WERI-Rb-1 (cell line): ENCODE measurements around the gene GALNT13.

Source experiments
- DNase-seq: peaks from one replicate; pipeline ENCODE4 v3.0.0-alpha.2; 2020
- H3K27ac ChIP-seq: fragments of 250-450 bp; sonication (Bioruptor Pico); 2 replicates; pipeline ENCODE4 v1.5.1; 2020; ENCODE audit warnings: mild to moderate bottlenecking, moderate library complexity
- H3K27me3 ChIP-seq: fragments of 250-450 bp; sonication (Bioruptor Pico); 2 replicates; pipeline ENCODE4 v1.5.1; 2021; ENCODE audit warnings: mild to moderate bottlenecking, low read depth, moderate library complexity; ENCODE audit not compliant: insufficient read depth, severe bottlenecking
- H3K36me3 ChIP-seq: fragments of 250-450 bp; sonication (Bioruptor Pico); 2 replicates; pipeline ENCODE4 v1.5.1; 2020; ENCODE audit warnings: mild to moderate bottlenecking, moderate library complexity
- H3K4me3 ChIP-seq: 2 replicates; pipeline ENCODE4 v1.5.1; 2011; ENCODE audit warnings: low read depth, mild to moderate bottlenecking, control low read depth, low read length
- H3K9me3 ChIP-seq: fragments of 250-450 bp; sonication (Bioruptor Pico); 2 replicates; pipeline ENCODE4 v1.5.1; 2021; ENCODE audit warnings: mild to moderate bottlenecking, moderate library complexity; ENCODE audit not compliant: severe bottlenecking
- TF ChIP-seq, protein P1 (sequence below): IDR thresholded peaks from 2 replicates; pipeline ENCODE4 v1.5.1; 2011; ENCODE audit warnings: low read depth, mild to moderate bottlenecking, control low read depth, inconsistent platforms, low read length

The GALNT13 gene

DNA sequence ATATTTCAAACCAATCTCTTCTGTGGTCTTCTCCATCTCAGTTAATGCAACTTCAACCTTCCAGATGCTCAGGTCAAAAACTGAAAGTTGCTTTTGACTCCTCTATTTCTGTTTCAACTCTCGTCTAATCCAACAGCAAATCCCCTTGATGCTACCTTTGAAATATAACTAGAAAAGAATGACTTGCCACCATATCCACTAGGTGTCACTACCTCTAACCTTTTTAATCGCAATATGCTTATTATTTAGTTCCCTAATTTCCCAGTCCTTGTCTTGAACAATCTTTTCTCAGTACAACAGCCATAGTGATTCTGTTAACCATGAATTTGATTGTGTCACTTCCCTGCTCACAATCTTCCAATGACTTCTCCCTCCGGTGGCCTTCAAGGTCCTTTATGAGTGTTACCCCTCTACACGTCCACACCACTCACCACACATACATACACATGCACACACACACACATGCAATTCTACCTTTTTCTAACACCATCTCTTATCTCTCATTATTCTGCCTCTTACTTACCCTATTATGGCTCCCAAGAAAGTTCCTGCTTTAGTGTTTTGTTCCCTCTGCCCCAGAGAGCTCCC is 581.3 kb downstream of the GALNT13 start:
- TF ChIP-seq, protein P1, sequence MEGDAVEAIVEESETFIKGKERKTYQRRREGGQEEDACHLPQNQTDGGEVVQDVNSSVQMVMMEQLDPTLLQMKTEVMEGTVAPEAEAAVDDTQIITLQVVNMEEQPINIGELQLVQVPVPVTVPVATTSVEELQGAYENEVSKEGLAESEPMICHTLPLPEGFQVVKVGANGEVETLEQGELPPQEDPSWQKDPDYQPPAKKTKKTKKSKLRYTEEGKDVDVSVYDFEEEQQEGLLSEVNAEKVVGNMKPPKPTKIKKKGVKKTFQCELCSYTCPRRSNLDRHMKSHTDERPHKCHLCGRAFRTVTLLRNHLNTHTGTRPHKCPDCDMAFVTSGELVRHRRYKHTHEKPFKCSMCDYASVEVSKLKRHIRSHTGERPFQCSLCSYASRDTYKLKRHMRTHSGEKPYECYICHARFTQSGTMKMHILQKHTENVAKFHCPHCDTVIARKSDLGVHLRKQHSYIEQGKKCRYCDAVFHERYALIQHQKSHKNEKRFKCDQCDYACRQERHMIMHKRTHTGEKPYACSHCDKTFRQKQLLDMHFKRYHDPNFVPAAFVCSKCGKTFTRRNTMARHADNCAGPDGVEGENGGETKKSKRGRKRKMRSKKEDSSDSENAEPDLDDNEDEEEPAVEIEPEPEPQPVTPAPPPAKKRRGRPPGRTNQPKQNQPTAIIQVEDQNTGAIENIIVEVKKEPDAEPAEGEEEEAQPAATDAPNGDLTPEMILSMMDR, result peak; percentile 20

DNA sequence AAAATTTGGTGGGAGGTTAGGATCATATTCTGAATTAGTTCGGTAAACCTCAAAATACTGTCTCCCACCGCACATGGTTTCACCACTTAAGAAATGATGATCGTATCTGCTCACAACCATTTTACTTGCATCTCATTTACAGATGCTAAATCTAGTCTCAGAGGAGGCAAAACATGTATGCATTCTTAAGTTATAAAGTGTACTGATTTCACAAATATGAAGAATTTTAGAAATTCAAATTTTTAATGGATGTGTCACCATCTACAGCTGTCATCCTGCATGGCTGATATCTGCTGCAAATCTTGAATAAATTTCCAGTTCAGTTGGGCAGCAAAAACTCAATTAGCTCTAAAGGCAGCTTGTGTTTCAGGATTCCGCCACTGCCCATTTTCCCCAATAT is 583.4 kb downstream of the GALNT13 start:
- H3K4me3 ChIP-seq, result no peak overlapping the region
- no peak for DNase-seq
- TF ChIP-seq, protein P1, result no peak

More for the DNA sequence above, 581.3 kb downstream of the GALNT13 start:
- H3K36me3 ChIP-seq, result no peaks in the 10 kb centered on the region
- no peaks in the 10 kb centered on the region for H3K27me3 ChIP-seq
- no peak overlapping the region for H3K4me3 ChIP-seq
- no peak overlapping the region for H3K27ac ChIP-seq
- H3K9me3 ChIP-seq, result no peaks in the 10 kb centered on the region
- DNase-seq, result no peak

DNA sequence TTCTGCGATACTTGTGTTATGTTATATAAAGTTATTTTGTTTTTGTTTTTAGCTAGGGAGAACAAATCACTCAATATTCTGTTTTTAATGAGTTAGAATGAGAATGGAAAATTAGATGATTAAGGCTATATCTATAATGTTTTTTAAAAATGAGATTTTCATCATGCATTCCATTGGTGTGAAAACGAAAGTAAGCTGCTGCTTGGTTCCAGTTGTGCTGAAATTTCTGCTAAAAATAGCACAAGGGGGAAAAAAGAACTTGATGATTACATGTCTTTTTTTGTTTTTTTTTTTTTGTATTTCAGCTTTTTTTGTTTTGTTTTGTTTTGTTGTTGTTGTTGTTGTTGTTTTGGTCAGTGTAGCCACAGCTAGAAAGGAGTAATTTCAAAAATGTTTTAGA is 584.1 kb downstream of the GALNT13 start:
- H3K9me3 ChIP-seq, result no peaks in the 10 kb centered on the region
- no peak overlapping the region for H3K4me3 ChIP-seq
- H3K36me3 ChIP-seq, result no peaks in the 10 kb centered on the region
- DNase-seq, result no peak
- no peak overlapping the region for H3K27ac ChIP-seq
- no peaks in the 10 kb centered on the region for H3K27me3 ChIP-seq
- TF ChIP-seq, protein P1, result no peak

More for the DNA sequence above, 583.4 kb downstream of the GALNT13 start:
- H3K27me3 ChIP-seq, result no peaks in the 10 kb centered on the region
- H3K36me3 ChIP-seq, result no peaks in the 10 kb centered on the region
- no peak overlapping the region for H3K27ac ChIP-seq
- no peaks in the 10 kb centered on the region for H3K9me3 ChIP-seq

DNA sequence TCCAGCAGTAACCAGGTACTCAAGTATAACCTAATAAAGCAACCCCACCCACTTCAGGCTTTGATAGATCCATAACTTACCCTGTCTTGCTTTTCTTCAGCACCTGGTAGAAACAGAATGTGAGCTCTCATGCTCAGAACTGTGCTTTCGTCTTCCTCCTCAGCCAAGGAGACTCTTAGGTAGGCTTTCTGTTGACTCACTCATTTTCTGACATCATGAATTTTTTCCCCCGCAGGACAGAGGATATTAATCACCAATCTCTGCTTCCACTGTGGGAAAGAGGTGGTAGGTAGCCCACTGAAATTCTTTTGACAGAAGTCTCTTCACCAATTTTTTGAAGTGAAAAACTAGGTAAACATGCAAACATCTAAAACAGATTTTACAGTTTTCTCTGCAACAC is 585.6 kb downstream of the GALNT13 start:
- TF ChIP-seq, protein P1, result no peak
- no peak for DNase-seq
- H3K27ac ChIP-seq, result no peak overlapping the region
- H3K9me3 ChIP-seq, result no peaks in the 10 kb centered on the region
- H3K27me3 ChIP-seq, result no peaks in the 10 kb centered on the region
- H3K4me3 ChIP-seq, result no peak overlapping the region
- H3K36me3 ChIP-seq, result no peaks in the 10 kb centered on the region

DNA sequence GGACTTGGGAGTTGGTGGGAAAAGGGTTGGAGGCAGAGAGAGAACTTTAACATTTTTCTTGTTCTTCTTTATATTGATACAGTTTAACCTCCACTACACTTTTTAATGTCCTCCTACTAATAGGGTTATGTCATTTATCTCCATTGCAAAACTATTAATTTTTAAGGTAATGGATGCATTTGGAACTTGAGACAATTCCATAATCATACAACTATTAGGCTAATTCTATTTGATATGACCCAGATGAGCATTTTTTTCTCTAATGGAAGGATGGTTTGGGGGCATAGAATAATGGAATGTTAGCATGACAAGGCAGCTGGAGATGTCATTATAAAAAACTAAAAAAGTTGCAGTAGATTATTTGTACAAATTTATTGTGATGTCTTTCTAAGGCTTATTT is 587.6 kb downstream of the GALNT13 start:
- TF ChIP-seq, protein P1, result no peak
- no peak overlapping the region for H3K4me3 ChIP-seq
- H3K36me3 ChIP-seq, result no peaks in the 10 kb centered on the region
- no peak overlapping the region for H3K27ac ChIP-seq
- DNase-seq, result no peak
- H3K9me3 ChIP-seq, result no peaks in the 10 kb centered on the region
- no peaks in the 10 kb centered on the region for H3K27me3 ChIP-seq

DNA sequence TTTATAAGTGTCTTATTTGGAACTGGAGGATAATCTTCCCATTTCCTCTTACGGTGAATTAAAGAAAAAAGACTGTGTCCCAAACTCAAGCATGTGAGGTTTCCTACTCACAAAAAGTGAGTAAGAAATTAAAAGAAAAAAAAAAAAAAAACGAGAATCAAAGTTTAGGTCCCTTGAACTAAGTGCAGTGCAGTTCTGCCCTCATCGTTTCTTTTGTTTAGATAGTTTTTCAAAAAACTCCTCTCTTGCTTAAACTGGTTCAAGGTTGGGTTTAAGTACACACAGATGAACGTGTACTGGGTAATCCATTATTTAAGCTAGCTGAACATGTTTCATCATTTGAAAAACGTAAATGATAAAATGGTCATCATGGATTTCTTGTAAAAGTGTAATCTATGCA is 590.9 kb downstream of the GALNT13 start:
- Histone ChIP-seq H3K9me3 (no peaks in the 10 kb centered on the region), H3K4me3 (no peak overlapping the region), H3K27ac (no peak overlapping the region), H3K36me3 (no peaks in the 10 kb centered on the region), H3K27me3 (no peaks in the 10 kb centered on the region)
- DNase-seq, result no peak
- TF ChIP-seq, protein P1, result no peak
